ENCODE measurements around the gene STX10. TPM values are rescaled to one million over a fixed set of nuclear protein-coding genes. Genes with fewer than 3 reads are reported as not detected.

The STX10 gene
- total and polyA plus RNA-seq, 9 of the 15 experiments (the other 6 are each of a cell fraction or from before 2014, with no cell fraction given): 0.51 to 66.3 (median 31.0) TPM

DNA sequence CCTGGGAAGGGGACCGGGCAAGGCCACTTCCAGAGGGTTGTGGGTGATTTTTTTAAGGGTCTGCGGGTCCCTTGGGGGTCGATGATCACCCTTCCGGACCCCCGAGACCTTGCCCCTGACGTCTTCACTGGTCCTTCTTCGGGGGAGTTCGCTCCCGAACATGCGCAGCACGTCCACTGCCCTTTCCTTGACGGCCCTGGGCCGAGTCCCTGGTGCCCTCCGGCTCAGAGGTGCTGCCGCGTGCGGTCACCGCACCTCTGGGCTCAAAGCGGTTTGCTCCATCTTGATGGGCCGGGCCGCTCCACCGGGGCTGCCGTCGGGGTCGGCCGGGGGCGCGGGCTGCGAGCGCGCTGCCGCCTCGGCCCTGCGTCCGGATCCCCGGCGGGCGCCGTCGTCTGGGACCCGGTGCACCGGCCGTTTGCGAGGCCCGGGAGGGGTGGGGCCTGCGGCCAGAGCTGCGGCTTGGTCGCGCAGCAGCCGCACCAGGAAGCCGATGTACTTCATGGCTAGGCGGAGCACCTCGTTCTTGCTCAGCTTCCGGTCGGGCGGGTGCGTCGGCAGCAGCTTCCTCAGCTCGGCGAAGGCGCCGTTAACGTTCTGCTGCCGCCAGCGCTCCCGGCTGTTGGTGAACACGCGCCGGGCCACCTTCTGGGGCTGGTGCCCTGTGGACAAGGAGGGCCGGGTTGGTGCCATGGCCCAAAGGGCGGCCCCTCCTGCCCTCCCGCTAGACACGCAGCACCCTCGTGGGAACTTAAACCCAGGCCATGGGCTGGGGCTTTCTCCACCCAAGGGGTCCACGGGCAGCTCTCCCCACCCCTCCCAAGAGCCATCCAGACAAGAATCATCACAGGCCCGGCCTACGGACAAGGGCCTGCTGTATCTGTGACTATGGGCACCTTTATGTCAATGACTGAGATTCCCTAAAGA lies 50.8 kb downstream of the STX10 start:
- peak; percentile 73 for FAIRE-seq
- H3K9me1 ChIP-seq (ENCODE audit: control insufficient read depth, insufficient read depth, low read length): no peaks in the 10 kb centered on the region
- DNase-seq (ENCODE audit: extremely low read depth in 1 of 4, low spot score in 3 of 4): peak; percentile 45 to 88 (median 60)
- peak; percentile 10 for ATAC-seq
- H3K36me3 ChIP-seq (ENCODE audit: control insufficient read depth, insufficient read depth, low read length): peaks cover 39% of the 10 kb centered on the region
- H3K27me3 ChIP-seq (ENCODE audit: control insufficient read depth in 2 of 2, insufficient read depth in 2 of 2, low read length in 2 of 2): no peaks in the 10 kb centered on the region
- peak overlapping the region; percentile 99 for H3K4me2 ChIP-seq (ENCODE audit: insufficient read depth, low read length)
- H4K20me1 ChIP-seq (replicated peaks; ENCODE audit: control insufficient read depth, insufficient read depth, low read length): no peaks in the 10 kb centered on the region
- H3K4me3 ChIP-seq: peak overlapping the region; percentile 98
- peaks cover 42 to 82% of the 10 kb centered on the region in 2 experiments for H3K4me1 ChIP-seq (replicated peaks in 1 of 2; ENCODE audit: control insufficient read depth in 2 of 2, insufficient read depth in 2 of 2, low read length in 2 of 2)
- no TSS peak for BruUV-seq (replicated peaks)
- H3K9ac ChIP-seq (ENCODE audit: insufficient read depth in 1 of 2, low read depth in 2 of 2, low read length in 2 of 2): peak overlapping the region; percentile 74 to 95
- H2AFZ ChIP-seq (ENCODE audit: low read depth, low read length): no peak overlapping the region
- in situ Hi-C loops (cut with MboI) (no loop called here), intact Hi-C loops (cut with micrococcal nuclease) (no loop called here)
- no peaks in the 10 kb centered on the region for H3K9me3 ChIP-seq (replicated peaks; ENCODE audit: control insufficient read depth, insufficient read depth, low read depth, low read length)
- H3K79me2 ChIP-seq (ENCODE audit: control insufficient read depth, insufficient read depth, low read length): peaks cover 59% of the 10 kb centered on the region
- ChIA-PET POLR2A (interaction anchor here (0.6 to 3.1 kb wide), 7 partner anchors 9 to 122 kb away, joined by 4 to 16 read pairs (median 4); no protein-coding TSS in a partner anchor), CTCF (ENCODE audit: low intra/inter-chr PET ratio) (interaction anchor here (0.8 kb wide), 1 partner anchor 162 kb away, joined by 3 read pairs; no protein-coding TSS in a partner anchor)
- H3K27ac ChIP-seq (ENCODE audit: extremely low read depth, low read depth, low read length): peak overlapping the region; percentile 98
- WGBS (ENCODE audit: insufficient coverage, low coverage, missing lambda C conversion rate): 2% methylated on average over 71 of the region's 77 CpGs
- TF ChIP-seq ZFX (CRISPR knock-in tag; IDR thresholded peaks at IDR 0.05): no peak; the same call in none of the 2 replicates
- no peak for TF ChIP-seq ZNF57 (CRISPR knock-in tag; IDR thresholded peaks at IDR 0.05)
- TF ChIP-seq PURB (CRISPR knock-in tag; IDR thresholded peaks at IDR 0.05; ENCODE audit: low read depth): no peak
- TF ChIP-seq, protein P1, sequence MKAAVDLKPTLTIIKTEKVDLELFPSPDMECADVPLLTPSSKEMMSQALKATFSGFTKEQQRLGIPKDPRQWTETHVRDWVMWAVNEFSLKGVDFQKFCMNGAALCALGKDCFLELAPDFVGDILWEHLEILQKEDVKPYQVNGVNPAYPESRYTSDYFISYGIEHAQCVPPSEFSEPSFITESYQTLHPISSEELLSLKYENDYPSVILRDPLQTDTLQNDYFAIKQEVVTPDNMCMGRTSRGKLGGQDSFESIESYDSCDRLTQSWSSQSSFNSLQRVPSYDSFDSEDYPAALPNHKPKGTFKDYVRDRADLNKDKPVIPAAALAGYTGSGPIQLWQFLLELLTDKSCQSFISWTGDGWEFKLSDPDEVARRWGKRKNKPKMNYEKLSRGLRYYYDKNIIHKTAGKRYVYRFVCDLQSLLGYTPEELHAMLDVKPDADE (conservative IDR thresholded peaks at IDR 0.05; ENCODE audit: control insufficient read depth, low read depth, low read length): peak; percentile 76; the same call in 1 of the 2 replicates
- no peak for TF ChIP-seq TRIM25 (IDR thresholded peaks at IDR 0.05; ENCODE audit: borderline replicate concordance)
- TF ChIP-seq CUX1 (CRISPR knock-in tag; IDR thresholded peaks at IDR 0.05): no peak; the same call in 1 of the 2 replicates
- no peak for TF ChIP-seq ZNF507 (tag; conservative IDR thresholded peaks at IDR 0.05)
- TF ChIP-seq ZNF445 (CRISPR knock-in tag; IDR thresholded peaks at IDR 0.05; ENCODE audit: low read depth): no peak
- 0 out of 2 replicates have a peak, but pooled peaks have one; percentile 20 for TF ChIP-seq TFAP4 (CRISPR knock-in tag; IDR thresholded peaks at IDR 0.05; ENCODE audit: borderline replicate concordance)

Data from K562 (cell line).